Hypothalamus (tissue), 51 donors: ENCODE measurements around the gene RPS6KA1.

ENCODE experiments used
- DNase-seq, 51 donors: peaks; one replicate each; lab custom pipeline; 2025; lab: John Stamatoyannopoulos, UW

The RPS6KA1 gene

DNA sequence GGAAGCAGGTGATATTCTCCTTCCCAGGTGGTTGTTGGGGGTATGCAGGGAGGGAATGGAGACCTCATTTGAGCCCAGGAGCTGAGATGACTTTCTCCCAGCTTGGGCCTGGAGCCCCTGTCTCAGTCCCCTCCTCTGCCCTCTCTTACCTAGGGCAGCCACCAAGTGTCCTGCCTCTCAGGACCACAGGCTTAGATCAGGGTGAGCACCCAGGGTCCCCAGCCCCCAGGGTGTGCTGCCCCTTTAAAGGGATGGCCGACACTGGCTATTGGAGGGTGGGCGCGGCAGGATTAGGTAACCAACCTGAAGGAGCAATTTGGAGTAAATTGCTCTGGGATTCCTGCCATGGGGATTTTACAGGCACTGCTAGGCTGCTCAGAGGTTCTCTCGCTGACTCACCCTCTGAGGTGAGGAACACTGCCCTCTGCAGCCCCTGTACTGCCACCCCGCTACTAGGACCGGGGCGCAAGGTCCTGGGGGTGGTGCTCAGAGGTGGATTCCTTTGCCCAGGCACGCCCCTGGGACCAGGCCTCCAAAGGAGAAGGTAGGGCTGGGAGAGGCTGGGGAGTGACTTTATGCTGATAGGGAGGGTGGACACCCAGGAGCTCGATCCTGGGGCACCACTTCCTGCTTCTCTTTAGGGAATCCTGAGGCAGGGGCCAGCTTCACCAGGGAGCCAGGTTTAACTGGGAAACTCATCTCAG is 1.5 kb downstream of the RPS6KA1 start:
- peak in 1 of 51 donors; percentile 16 for DNase-seq

- no peak for DNase-seq
Measured at GRCh38 chr1:26531651-26532131, 2.1 kb downstream of the RPS6KA1 start.

DNA sequence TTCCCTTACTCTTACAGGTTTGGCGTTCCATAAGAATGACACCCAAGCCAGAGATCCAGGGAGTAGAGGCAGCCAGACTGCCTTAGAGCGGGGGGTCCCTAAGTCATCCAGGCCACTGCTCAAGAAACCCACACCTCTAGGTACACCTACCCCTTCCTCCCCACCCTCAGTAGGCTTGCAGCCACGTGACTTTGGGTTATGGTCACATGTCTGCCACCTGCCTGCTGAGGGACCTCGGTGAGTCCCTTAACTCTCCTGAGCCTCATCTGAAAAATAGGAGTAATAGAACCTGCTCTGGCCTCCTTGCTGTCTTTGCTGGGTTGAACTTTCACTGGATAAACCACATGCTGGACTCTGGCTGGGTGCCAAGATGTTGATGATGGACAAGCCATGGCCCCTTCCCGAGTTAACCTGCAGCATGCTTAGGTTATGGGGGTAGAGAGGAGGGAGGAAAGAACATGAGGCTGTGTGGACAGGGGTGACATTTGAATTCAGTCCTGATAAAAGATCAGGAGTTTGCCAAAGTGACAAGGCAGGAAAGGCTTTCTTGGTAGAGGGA is 4.5 kb downstream of the RPS6KA1 start:
- DNase-seq = no peak

DNA sequence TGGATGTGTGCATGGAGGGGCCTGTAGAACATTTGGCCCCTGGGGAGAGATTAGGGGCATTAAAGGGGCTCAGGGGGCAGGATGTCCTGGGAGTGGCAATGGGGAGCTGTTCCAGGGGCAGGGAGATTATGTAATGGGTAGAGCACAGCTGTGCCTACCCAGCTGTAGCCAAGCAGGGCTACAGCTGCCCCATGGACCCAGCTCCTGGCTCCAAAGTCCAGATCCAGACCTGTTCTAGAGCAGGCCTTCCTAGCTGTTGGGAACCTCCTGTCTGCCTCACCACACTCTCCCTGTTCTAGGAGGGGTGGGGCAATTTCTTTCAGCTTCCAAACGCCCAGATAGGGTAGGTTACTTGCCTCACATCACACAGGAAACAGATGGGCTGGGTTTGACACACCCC is 5.6 kb downstream of the RPS6KA1 start:
- DNase-seq = peak in 4 of 51 donors; percentile 9 to 21 (median 18)

DNA sequence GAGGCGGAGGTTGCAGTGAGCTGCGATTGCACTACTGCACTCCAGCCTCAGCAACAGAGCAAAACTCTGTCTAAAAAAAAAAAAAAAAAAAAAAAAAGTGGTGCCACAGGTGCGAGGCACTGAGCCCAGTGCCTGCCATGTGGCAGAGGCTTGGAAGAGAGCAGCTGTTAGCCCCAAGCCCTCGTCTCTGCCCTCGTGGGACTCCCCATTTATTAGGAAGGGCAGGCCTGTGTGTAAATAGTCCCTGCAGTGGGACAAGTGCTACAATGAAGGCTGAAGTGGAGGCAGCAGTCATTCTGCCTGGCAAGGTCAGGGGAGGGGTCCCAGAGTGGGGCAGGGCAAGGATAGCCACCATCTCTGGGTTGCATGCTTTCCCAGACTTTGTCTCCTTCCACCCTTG is 6.5 kb downstream of the RPS6KA1 start:
- DNase-seq = no peak

- DNase-seq = no peak
Measured at GRCh38 chr1:26536521-26536920, 7.0 kb downstream of the RPS6KA1 start.

DNA sequence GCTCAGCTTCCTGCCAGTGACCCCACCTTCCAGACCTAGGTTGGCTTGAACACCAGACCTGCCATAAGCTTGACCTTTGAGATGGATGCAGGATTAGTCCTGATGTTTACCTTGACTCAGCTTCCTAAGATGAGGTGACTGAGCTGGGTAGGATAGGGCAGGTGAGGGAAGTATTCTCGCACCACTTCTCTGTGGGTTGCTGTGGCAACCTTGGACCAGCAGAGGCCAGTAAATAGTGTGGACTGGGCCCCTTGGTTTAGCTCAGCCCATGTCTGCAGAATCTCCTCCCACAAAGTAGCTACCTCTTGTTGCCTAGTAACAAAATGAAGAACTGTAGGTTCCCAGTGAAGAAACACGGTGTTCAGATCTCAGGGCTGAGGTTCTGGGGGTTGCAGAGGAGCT is 8.4 kb downstream of the RPS6KA1 start:
- DNase-seq = peak in 26 of 51 donors; percentile 12 to 60 (median 33)

GRCh38 chr1:26538480-26539412 is 9.2 kb downstream of the RPS6KA1 start:
- peak in 11 of 51 donors; percentile 8 to 35 (median 23) for DNase-seq

GRCh38 chr1:26539722-26540121 is 10.2 kb downstream of the RPS6KA1 start:
- DNase-seq = no peak

GRCh38 chr1:26540351-26540750 is 10.8 kb downstream of the RPS6KA1 start:
- DNase-seq = no peak

DNA sequence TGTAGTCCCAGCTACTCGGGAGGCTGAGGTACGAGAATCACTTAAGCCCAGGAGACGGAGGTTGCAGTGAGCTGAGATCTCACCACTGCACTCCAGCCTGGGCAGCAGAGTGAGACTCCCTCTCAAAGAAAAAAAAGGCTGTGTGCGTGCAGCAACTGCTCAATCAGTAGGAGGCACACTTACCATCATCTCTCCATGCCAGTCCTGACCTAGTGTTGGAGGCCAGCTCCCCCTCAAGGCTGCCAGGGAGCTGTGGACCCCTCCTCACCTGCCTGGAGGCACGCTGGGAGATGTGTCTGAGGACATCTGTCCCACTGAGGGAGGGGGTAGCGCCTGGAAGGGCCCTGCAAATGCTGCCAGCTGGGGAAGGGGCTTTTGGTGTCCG is 11.9 kb downstream of the RPS6KA1 start:
- no peak for DNase-seq

GRCh38 chr1:26541816-26542711 is 12.5 kb downstream of the RPS6KA1 start:
- DNase-seq = peak in 39 of 51 donors; percentile 23 to 71 (median 54)

DNA sequence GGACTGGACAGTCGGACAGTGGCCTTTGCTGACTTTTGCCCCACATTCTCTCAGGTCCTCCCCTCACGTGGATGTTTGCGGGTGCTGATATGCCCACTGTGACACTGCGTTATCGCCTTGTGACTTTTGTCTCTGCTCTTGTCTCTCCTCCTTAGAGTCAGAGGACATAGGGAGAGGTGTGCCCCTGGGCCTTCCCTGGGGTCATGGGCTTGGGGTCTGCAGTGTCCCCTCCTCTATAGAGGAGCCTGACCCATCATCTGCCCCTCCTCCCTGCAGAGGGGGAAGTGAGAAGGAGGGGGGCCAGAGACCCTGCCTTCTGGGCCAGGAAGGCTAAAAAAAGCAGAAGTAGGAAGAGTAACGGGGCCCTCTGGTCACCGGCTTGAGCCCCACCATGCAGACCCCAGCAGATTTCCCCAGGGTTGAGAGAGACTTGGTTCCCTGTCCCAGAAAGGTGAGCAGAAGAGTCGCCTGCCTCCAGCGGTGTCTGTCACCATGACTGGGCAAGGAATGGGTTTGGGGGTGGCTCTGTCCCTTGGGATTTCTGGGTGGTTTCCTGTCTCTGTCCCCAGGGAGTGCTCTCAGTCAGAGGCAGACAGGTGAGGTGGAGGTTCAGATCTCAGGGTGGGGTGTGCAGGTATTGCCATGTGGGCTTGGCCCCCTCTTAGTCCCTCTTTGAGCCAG is 13.3 kb downstream of the RPS6KA1 start:
- DNase-seq = peak in 1 of 51 donors; percentile 21

DNA sequence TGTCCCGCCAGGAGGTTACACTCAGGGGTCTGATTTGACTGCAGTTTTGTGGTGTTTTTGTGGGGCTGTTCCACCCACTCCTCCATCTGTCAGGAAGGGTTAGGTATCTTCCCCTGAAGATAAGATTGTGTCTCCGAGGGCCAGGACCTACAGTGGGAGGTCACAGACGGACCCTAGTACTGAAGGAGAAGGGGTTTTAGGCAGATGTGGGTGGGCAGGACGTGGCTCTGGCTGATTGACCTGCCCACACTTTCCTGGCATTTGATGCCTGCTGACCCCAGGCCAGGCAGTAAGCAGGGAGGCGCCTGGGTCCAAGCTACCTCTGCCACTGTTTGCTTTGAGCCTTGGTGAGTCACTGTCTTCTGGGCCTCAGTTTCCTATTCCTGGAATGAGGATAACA is 13.9 kb downstream of the RPS6KA1 start:
- no peak for DNase-seq

DNA sequence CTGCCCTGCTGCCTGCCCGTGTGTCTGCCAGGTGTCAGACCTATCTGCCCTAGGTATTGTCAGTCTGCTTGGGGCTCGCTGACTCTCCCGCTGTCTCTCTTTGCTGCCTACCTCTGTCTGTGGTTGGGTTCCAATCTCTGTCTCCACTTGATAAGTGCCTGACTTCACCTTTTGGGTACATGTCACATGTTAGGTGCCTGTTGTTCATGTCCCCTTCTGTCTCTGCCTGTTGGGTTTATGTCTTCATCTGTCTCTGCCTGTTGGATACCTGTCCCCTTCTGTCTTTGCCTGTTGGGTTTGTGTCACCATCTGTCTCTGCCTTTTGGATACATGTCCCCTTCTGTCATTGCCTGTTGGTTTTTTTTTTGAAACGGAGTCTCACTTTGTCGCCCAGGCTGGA is 14.6 kb downstream of the RPS6KA1 start:
- no peak for DNase-seq

GRCh38 chr1:26545969-26546323 is 16.4 kb downstream of the RPS6KA1 start:
- DNase-seq = no peak

- DNase-seq = no peak
Measured at GRCh38 chr1:26546375-26546774, 16.8 kb downstream of the RPS6KA1 start.

DNA sequence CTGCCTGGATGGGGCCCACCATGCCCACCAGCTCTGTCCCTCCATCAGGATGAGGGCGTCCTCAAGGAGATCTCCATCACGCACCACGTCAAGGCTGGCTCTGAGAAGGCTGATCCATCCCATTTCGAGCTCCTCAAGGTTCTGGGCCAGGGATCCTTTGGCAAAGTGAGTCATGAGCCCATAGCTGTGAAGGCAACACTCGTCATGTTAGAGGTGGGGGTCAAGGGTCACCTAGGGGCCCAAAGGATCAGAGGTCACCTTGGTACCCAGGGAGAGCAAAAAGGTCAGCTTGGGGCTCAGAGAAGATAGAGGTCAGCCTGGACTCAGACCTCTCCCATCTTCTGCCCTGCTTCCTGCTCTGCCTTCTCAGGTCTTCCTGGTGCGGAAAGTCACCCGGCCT is 17.3 kb downstream of the RPS6KA1 start:
- DNase-seq = no peak

- no peak for DNase-seq
Measured at GRCh38 chr1:26548841-26549240, 19.3 kb downstream of the RPS6KA1 start.

DNA sequence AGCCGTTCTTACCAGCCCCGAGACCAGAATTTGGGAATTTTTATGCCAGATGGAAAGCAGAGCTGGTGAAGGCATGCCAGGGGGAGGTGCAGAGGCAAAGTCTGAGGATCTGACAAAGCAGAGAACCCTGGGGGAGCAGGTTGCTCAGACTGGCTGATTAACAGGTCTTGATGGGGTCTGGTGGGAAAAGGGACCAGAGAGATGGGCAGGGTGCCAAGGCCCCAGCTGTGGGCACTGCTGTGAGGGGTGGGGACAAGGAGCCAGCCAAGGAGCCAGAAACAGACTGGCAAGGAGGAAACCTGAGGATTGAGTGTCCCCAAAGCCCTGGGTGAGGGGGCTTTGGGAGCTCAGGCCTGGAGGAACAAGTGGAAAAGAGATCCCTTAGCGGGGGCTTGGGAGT is 21.4 kb downstream of the RPS6KA1 start:
- no peak for DNase-seq
